ENCODE results near the gene LRP6.

LRP6 gene

DNA sequence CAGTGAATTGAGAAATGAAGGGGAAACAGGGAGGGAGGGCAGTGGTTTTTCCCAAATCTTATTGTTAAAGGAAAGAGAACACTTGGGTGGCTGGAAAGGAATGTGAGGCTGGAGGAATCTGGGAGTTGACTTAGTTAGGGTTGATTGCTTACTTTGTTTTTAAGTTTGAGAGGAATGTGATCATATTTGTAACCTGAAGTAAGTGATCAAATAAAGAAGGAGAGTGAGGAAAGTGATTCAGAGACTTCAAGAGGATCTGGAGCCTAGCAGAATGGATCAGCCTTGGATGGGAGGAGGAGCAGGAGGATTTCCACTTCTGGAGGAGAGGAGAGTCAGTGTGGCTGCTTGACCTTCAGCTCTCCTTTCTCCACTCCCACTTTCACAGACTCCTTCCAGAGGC is 6.0 kb upstream of the LRP6 start:
- no peak overlapping the region for H3K4me2 ChIP-seq (ENCODE audit: insufficient read depth, low read length, poor library complexity, severe bottlenecking)
- H2BK5ac ChIP-seq (ENCODE audit: low read length) = no peak overlapping the region
- H3K9ac ChIP-seq (ENCODE audit: low read depth, low read length, poor library complexity) = no peak overlapping the region
- H3K4me1 ChIP-seq (ENCODE audit: control insufficient read depth in 2 of 2, insufficient read depth in 1 of 2, low read depth in 1 of 2, low read length in 2 of 2) = peaks cover 0 to 3% of the 10 kb centered on the region in 2 donors
- H2BK15ac ChIP-seq (ENCODE audit: low read length) = no peak overlapping the region
- no peak overlapping the region for H2BK120ac ChIP-seq (ENCODE audit: low read depth, low read length)
- H3K9me3 ChIP-seq (replicated peaks in 1 of 2; ENCODE audit: control insufficient read depth in 2 of 2, insufficient read depth in 1 of 2, low read depth in 1 of 2, low read length in 2 of 2) = no peaks in the 10 kb centered on the region
- H3K14ac ChIP-seq (ENCODE audit: low read length) = no peak overlapping the region
- no peak overlapping the region for H3K27ac ChIP-seq (replicated peaks; ENCODE audit: low read length)
- no peak overlapping the region for H3K23ac ChIP-seq (ENCODE audit: low read depth, low read length, poor library complexity)
- H3K79me1 ChIP-seq (ENCODE audit: low read depth, low read length) = no peaks in the 10 kb centered on the region
- no peaks in the 10 kb centered on the region for H3K27me3 ChIP-seq (ENCODE audit: control insufficient read depth in 3 of 3, insufficient read depth in 3 of 3, low read depth in 1 of 3, low read length in 3 of 3)
- no peak overlapping the region for H2AK5ac ChIP-seq (ENCODE audit: low read depth, low read length)
- DNase-seq (ENCODE audit: low spot score) = no peak
- no peak overlapping the region for H4K91ac ChIP-seq (ENCODE audit: low read depth, low read length, poor library complexity)
- H3K4me3 ChIP-seq (ENCODE audit: low read length in 2 of 2) = no peak overlapping the region
- H2BK12ac ChIP-seq (ENCODE audit: low read length) = no peak overlapping the region
- H3K36me3 ChIP-seq (replicated peaks in 1 of 2; ENCODE audit: control insufficient read depth in 2 of 2, insufficient read depth in 2 of 2, low read length in 2 of 2) = no peaks in the 10 kb centered on the region
- H4K8ac ChIP-seq (ENCODE audit: low read depth, low read length) = no peak overlapping the region
- H2AFZ ChIP-seq (ENCODE audit: low read length) = peak overlapping the region; percentile 13
- H3K18ac ChIP-seq (ENCODE audit: low read length) = no peak overlapping the region
- H3K4ac ChIP-seq (ENCODE audit: low read length) = no peak overlapping the region

DNA sequence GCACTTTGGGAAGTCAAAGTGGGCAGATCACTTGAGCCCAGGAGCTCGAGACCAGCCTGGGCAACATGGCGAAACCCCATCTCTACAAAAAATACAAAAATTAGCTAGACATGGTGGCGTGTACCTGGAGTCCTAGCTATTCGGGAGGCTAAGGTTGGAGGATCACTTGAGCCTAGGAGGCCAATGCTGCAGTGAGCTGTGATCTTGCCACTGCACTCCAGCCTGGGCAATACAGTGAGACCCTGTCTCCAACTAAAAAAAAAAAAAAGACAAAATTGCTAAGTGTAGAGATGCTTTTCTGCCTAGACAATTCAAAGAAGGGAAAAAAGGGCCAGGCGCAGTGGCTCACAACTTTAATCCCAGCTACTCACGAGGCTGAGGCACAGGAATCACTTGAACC is 3.4 kb upstream of the LRP6 start:
- Histone ChIP-seq H3K27me3 (ENCODE audit: control insufficient read depth in 3 of 3, insufficient read depth in 3 of 3, low read depth in 1 of 3, low read length in 3 of 3) (no peaks in the 10 kb centered on the region), H3K4me1 (ENCODE audit: control insufficient read depth in 2 of 2, insufficient read depth in 1 of 2, low read depth in 1 of 2, low read length in 2 of 2) (peaks cover 0 to 5% of the 10 kb centered on the region in 2 donors), H4K8ac (ENCODE audit: low read depth, low read length) (no peak overlapping the region), H3K9me3 (replicated peaks in 1 of 2; ENCODE audit: control insufficient read depth in 2 of 2, insufficient read depth in 1 of 2, low read depth in 1 of 2, low read length in 2 of 2) (no peaks in the 10 kb centered on the region), H2BK5ac (ENCODE audit: low read length) (no peak overlapping the region), H2AK5ac (ENCODE audit: low read depth, low read length) (no peak overlapping the region), H4K91ac (ENCODE audit: low read depth, low read length, poor library complexity) (no peak overlapping the region), H3K4ac (ENCODE audit: low read length) (no peak overlapping the region), H3K18ac (ENCODE audit: low read length) (no peak overlapping the region), H2BK120ac (ENCODE audit: low read depth, low read length) (no peak overlapping the region), H2BK12ac (ENCODE audit: low read length) (no peak overlapping the region), H2BK15ac (ENCODE audit: low read length) (no peak overlapping the region), H3K23ac (ENCODE audit: low read depth, low read length, poor library complexity) (no peak overlapping the region), H2AFZ (ENCODE audit: low read length) (no peak overlapping the region), H3K27ac (replicated peaks; ENCODE audit: low read length) (no peak overlapping the region), H3K4me2 (ENCODE audit: insufficient read depth, low read length, poor library complexity, severe bottlenecking) (no peak overlapping the region), H3K9ac (ENCODE audit: low read depth, low read length, poor library complexity) (no peak overlapping the region), H3K79me1 (ENCODE audit: low read depth, low read length) (no peaks in the 10 kb centered on the region), H3K14ac (ENCODE audit: low read length) (no peak overlapping the region), H3K36me3 (replicated peaks in 1 of 2; ENCODE audit: control insufficient read depth in 2 of 2, insufficient read depth in 2 of 2, low read length in 2 of 2) (no peaks in the 10 kb centered on the region), H3K4me3 (ENCODE audit: low read length in 2 of 2) (no peak overlapping the region)
- DNase-seq (ENCODE audit: low spot score) = no peak
- no CpG with 5 or more reads among the region's 6 CpGs for WGBS, 2 donors (ENCODE audit: extremely low coverage in 2 of 2, insufficient read length in 2 of 2, insufficient replicate concordance in 1 of 2)

DNA sequence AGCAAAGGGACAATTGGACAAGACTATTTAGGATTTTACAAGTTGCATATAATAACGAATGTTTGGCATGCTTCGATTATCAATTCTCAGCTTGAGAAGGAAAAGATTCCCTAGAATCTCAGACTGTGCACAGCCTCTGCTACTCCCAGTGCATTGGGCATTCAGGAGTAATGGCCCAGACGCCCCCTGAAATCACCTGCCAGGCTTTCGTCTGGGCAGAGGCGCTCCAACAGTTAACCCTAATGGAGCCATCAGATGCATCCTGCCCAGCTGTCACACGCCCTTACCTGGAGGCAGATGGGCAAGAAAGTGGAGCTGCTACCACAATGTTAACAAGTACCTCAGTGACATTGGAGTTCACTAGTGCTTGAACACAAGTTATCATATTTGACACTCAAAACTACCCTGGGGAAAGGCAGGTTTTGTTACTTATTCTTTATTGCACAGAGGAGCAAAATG is 927 bp upstream of the LRP6 start:
- no peak overlapping the region for H3K14ac ChIP-seq (ENCODE audit: low read length)
- no peak overlapping the region for H3K27ac ChIP-seq (replicated peaks; ENCODE audit: low read length)
- no peaks in the 10 kb centered on the region for H3K27me3 ChIP-seq (ENCODE audit: control insufficient read depth in 3 of 3, insufficient read depth in 3 of 3, low read depth in 1 of 3, low read length in 3 of 3)
- H2BK5ac ChIP-seq (ENCODE audit: low read length) = no peak overlapping the region
- DNase-seq (ENCODE audit: low spot score) = no peak
- no peak overlapping the region for H4K8ac ChIP-seq (ENCODE audit: low read depth, low read length)
- H2BK120ac ChIP-seq (ENCODE audit: low read depth, low read length) = no peak overlapping the region
- H3K36me3 ChIP-seq (replicated peaks in 1 of 2; ENCODE audit: control insufficient read depth in 2 of 2, insufficient read depth in 2 of 2, low read length in 2 of 2) = no peaks in the 10 kb centered on the region
- H2AK5ac ChIP-seq (ENCODE audit: low read depth, low read length) = no peak overlapping the region
- H3K4ac ChIP-seq (ENCODE audit: low read length) = no peak overlapping the region
- peak overlapping the region; percentile 99 for H2AFZ ChIP-seq (ENCODE audit: low read length)
- peak overlapping the region; percentile 69 for H3K4me2 ChIP-seq (ENCODE audit: insufficient read depth, low read length, poor library complexity, severe bottlenecking)
- H4K91ac ChIP-seq (ENCODE audit: low read depth, low read length, poor library complexity) = no peak overlapping the region
- peak overlapping the region in 1 of 2 donors; percentile 99 for H3K4me3 ChIP-seq (ENCODE audit: low read length in 2 of 2)
- no peak overlapping the region for H3K18ac ChIP-seq (ENCODE audit: low read length)
- no peak overlapping the region for H2BK15ac ChIP-seq (ENCODE audit: low read length)
- peaks cover 5% of the 10 kb centered on the region for H3K79me1 ChIP-seq (ENCODE audit: low read depth, low read length)
- whole genome bisulfite sequencing, 2 donors (ENCODE audit: extremely low coverage in 2 of 2, insufficient read length in 2 of 2, insufficient replicate concordance in 1 of 2) = no CpG with 5 or more reads among the region's 6 CpGs
- no peaks in the 10 kb centered on the region for H3K9me3 ChIP-seq (replicated peaks in 1 of 2; ENCODE audit: control insufficient read depth in 2 of 2, insufficient read depth in 1 of 2, low read depth in 1 of 2, low read length in 2 of 2)
- H3K4me1 ChIP-seq (ENCODE audit: control insufficient read depth in 2 of 2, insufficient read depth in 1 of 2, low read depth in 1 of 2, low read length in 2 of 2) = peaks cover 3 to 5% of the 10 kb centered on the region in 2 donors
- H2BK12ac ChIP-seq (ENCODE audit: low read length) = no peak overlapping the region
- no peak overlapping the region for H3K9ac ChIP-seq (ENCODE audit: low read depth, low read length, poor library complexity)
- H3K23ac ChIP-seq (ENCODE audit: low read depth, low read length, poor library complexity) = no peak overlapping the region

DNA sequence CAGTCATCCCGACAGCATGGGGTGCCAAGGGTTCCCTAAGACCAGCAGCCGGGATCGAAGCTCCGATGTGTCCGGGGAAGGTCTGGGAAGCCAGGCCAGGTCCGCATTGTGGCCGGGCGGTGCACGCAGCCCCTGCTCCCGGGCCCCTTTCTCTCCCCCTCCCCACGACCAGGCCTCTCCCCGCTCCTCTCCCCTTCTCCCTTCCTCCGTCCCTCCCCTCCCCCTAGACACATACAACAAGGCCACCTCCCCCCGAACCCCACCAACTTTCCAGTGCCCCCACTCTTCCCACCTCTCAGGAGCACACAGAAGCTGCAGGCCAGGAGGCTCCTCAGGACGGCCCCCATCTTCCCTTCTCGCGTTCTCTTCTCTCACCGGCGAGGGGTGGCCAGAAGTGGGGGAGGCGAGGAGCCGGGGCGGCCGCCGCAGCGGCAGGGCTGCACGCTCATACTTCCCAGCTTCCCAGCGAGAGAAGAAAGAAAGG is 413 bp downstream of the LRP6 start:
- Histone ChIP-seq H3K79me1 (ENCODE audit: low read depth, low read length) (peaks cover 5% of the 10 kb centered on the region), H3K27me3 (ENCODE audit: control insufficient read depth in 3 of 3, insufficient read depth in 3 of 3, low read depth in 1 of 3, low read length in 3 of 3) (no peaks in the 10 kb centered on the region), H3K4me3 (ENCODE audit: low read length in 2 of 2) (peak overlapping the region; percentile 96 to 99), H3K4me2 (ENCODE audit: insufficient read depth, low read length, poor library complexity, severe bottlenecking) (peak overlapping the region; percentile 69), H2BK12ac (ENCODE audit: low read length) (no peak overlapping the region), H4K91ac (ENCODE audit: low read depth, low read length, poor library complexity) (peak overlapping the region; percentile 98), H4K8ac (ENCODE audit: low read depth, low read length) (no peak overlapping the region), H2BK120ac (ENCODE audit: low read depth, low read length) (peak overlapping the region; percentile 100), H2BK5ac (ENCODE audit: low read length) (peak overlapping the region; percentile 100), H2BK15ac (ENCODE audit: low read length) (peak overlapping the region; percentile 67), H3K4me1 (ENCODE audit: control insufficient read depth in 2 of 2, insufficient read depth in 1 of 2, low read depth in 1 of 2, low read length in 2 of 2) (peaks cover 3 to 5% of the 10 kb centered on the region in 2 donors), H3K18ac (ENCODE audit: low read length) (peak overlapping the region; percentile 100), H3K36me3 (replicated peaks in 1 of 2; ENCODE audit: control insufficient read depth in 2 of 2, insufficient read depth in 2 of 2, low read length in 2 of 2) (peaks cover 0 to 5% of the 10 kb centered on the region in 2 donors), H3K9me3 (replicated peaks in 1 of 2; ENCODE audit: control insufficient read depth in 2 of 2, insufficient read depth in 1 of 2, low read depth in 1 of 2, low read length in 2 of 2) (peaks cover 0 to 7% of the 10 kb centered on the region in 2 donors), H3K14ac (ENCODE audit: low read length) (peak overlapping the region; percentile 100), H2AK5ac (ENCODE audit: low read depth, low read length) (peak overlapping the region; percentile 4), H2AFZ (ENCODE audit: low read length) (peak overlapping the region; percentile 99), H3K4ac (ENCODE audit: low read length) (peak overlapping the region; percentile 98), H3K9ac (ENCODE audit: low read depth, low read length, poor library complexity) (peak overlapping the region; percentile 100), H3K27ac (replicated peaks; ENCODE audit: low read length) (peak overlapping the region; percentile 100), H3K23ac (ENCODE audit: low read depth, low read length, poor library complexity) (peak overlapping the region; percentile 98)
- no CpG with 5 or more reads among the region's 27 CpGs for WGBS, 2 donors (ENCODE audit: extremely low coverage in 2 of 2, insufficient read length in 2 of 2, insufficient replicate concordance in 1 of 2)
- no peak for DNase-seq (ENCODE audit: low spot score)

Data from neuronal stem cell (in vitro differentiated cells).